Left hindlimb (tissue), 1 donor: Measurements from ENCODE around the gene IPPK.

Source experiments
- DNase-seq: peaks from one replicate; pipeline ENCODE4 v3.0.0-alpha.2; 2018

The IPPK gene

GRCh38 chr9:92685022-92685421 is 15.1 kb upstream of the IPPK start:
- DNase-seq, result no peak

- DNase-seq, result no peak
These were observed 12.3 kb upstream of the IPPK start for GRCh38 chr9:92682269-92682668.

- DNase-seq, result no peak
These were observed 10.5 kb upstream of the IPPK start for GRCh38 chr9:92680166-92681119.

GRCh38 chr9:92679413-92680165 is 9.7 kb upstream of the IPPK start:
- DNase-seq, result no peak

- no peak for DNase-seq
These were observed 1.4 kb upstream of the IPPK start for GRCh38 chr9:92671323-92671722.

- peak; percentile 54 for DNase-seq
These were observed 423 bp downstream of the IPPK start for GRCh38 chr9:92669527-92669889.

GRCh38 chr9:92668746-92669526 is 995 bp downstream of the IPPK start:
- DNase-seq, result no peak

GRCh38 chr9:92666912-92667532 is 2.9 kb downstream of the IPPK start:
- DNase-seq, result no peak

GRCh38 chr9:92666236-92666635 is 3.7 kb downstream of the IPPK start:
- DNase-seq, result no peak

- no peak for DNase-seq
These were observed 4.1 kb downstream of the IPPK start for GRCh38 chr9:92665836-92666235.

- no peak for DNase-seq
These were observed 5.4 kb downstream of the IPPK start for GRCh38 chr9:92664394-92665152.

- DNase-seq, result no peak
These were observed 6.0 kb downstream of the IPPK start for GRCh38 chr9:92663951-92664350.

GRCh38 chr9:92663126-92663525 is 6.8 kb downstream of the IPPK start:
- no peak for DNase-seq

- DNase-seq, result no peak
These were observed 8.2 kb downstream of the IPPK start for GRCh38 chr9:92661743-92662142.

- no peak for DNase-seq
These were observed 8.8 kb downstream of the IPPK start for GRCh38 chr9:92661127-92661526.

- no peak for DNase-seq
These were observed 9.7 kb downstream of the IPPK start for GRCh38 chr9:92660266-92660665.

GRCh38 chr9:92659601-92660000 is 10.3 kb downstream of the IPPK start:
- no peak for DNase-seq

GRCh38 chr9:92658611-92659010 is 11.3 kb downstream of the IPPK start:
- no peak for DNase-seq

GRCh38 chr9:92658176-92658575 is 11.8 kb downstream of the IPPK start:
- no peak for DNase-seq

- DNase-seq, result no peak
These were observed 12.4 kb downstream of the IPPK start for GRCh38 chr9:92657296-92658094.

- no peak for DNase-seq
These were observed 13.4 kb downstream of the IPPK start for GRCh38 chr9:92656537-92656925.
